Progenitor cell of endocrine pancreas (in vitro differentiated cells): ENCODE data around the gene ARHGAP20. TPM values are rescaled to one million over a fixed set of nuclear protein-coding genes. Genes with fewer than 3 reads are reported as not detected.
A peak's percentile ranks its signal among the peaks of the same experiment; 100 is the strongest.

Experiments
- DNase-seq: peaks from one replicate; pipeline ENCODE4 v3.0.0; 2021; ENCODE audit warnings: low spot score; ENCODE audit not compliant: unreplicated experiment
- H3K27ac Mint-ChIP-seq: 2 replicates; pipeline ENCODE4 v1.8.0; 2021; ENCODE audit warnings: mild to moderate bottlenecking, moderate library complexity, mixed read lengths
- H3K27me3 Mint-ChIP-seq: 2 replicates; pipeline ENCODE4 v1.8.0; 2021; ENCODE audit warnings: mixed read lengths
- H3K36me3 Mint-ChIP-seq: 2 replicates; pipeline ENCODE4 v1.8.0; 2022; ENCODE audit warnings: mixed read lengths; ENCODE audit not compliant: insufficient read depth
- H3K4me1 Mint-ChIP-seq: 2 replicates; pipeline ENCODE4 v1.8.0; 2021; ENCODE audit warnings: low read depth, mixed read lengths
- H3K4me3 Mint-ChIP-seq: 2 replicates; pipeline ENCODE4 v1.8.0; 2021; ENCODE audit warnings: low read depth, mild to moderate bottlenecking, moderate library complexity, mixed read lengths
- H3K9me3 Mint-ChIP-seq: 2 replicates; pipeline ENCODE4 v1.8.0; 2021; ENCODE audit warnings: low read depth, mixed read lengths
- total RNA-seq: library from RNA; stranded (reverse); gene quantifications from 2 replicates; pipeline ENCODE4 v1.2.1, GENCODE V29; 2021
- TF ChIP-seq, protein P1 (sequence below): fragments of 200-600 bp; sonication (generic); IDR thresholded peaks from one replicate; pipeline ENCODE4 v1.5.0; 2021; ENCODE audit warnings: antibody characterized with exemption, mild to moderate bottlenecking; ENCODE audit not compliant: unreplicated experiment

The ARHGAP20 gene
- total RNA-seq, 1 donor from 2014 or later, result 0.14 TPM

DNA sequence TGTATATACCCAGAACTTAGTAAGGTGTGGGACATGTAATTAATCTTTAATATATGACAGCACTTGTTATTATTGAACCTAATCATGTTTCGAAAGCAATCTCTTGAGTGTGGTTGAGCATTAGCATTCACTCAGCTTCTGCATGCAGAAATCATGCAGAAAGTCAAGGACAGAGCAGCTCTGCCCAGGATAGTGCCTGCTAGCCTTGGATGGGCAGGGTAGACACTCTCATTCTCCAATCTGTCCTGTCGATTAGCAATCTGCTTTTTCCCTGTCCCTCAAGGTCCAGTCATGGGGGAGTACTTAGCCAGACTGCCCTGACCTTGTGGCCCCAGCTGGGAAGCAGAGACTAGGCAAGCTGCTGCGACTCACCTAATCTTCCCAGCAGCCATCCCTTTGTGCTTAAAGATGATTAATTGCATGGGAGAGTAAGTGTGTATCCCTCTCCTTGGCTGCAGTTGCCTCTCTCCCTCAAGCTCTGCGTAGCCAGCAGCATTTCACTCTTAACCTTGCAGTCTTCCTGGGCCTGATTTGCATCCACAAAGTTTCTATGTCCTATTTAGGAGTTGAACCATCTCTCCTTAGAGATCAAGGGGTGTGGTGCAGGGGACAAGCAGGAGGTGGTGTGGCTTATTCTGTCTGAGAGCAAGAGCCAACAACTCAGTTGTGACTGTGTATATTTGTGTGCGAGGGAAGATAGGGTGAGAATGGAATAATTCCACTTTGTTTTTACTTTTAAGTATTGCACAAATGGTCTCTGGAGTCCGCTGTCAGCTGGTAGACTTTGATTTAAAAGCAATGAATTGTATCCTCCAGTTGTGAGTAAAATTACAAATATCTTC, 181.1 kb downstream of the ARHGAP20 start:
- DNase-seq, result no peak
- H3K27ac Mint-ChIP-seq, result no peak overlapping the region
- H3K9me3 Mint-ChIP-seq, result peaks cover 27% of the 10 kb centered on the region
- no peak overlapping the region for H3K4me3 Mint-ChIP-seq
- TF ChIP-seq, protein P1, sequence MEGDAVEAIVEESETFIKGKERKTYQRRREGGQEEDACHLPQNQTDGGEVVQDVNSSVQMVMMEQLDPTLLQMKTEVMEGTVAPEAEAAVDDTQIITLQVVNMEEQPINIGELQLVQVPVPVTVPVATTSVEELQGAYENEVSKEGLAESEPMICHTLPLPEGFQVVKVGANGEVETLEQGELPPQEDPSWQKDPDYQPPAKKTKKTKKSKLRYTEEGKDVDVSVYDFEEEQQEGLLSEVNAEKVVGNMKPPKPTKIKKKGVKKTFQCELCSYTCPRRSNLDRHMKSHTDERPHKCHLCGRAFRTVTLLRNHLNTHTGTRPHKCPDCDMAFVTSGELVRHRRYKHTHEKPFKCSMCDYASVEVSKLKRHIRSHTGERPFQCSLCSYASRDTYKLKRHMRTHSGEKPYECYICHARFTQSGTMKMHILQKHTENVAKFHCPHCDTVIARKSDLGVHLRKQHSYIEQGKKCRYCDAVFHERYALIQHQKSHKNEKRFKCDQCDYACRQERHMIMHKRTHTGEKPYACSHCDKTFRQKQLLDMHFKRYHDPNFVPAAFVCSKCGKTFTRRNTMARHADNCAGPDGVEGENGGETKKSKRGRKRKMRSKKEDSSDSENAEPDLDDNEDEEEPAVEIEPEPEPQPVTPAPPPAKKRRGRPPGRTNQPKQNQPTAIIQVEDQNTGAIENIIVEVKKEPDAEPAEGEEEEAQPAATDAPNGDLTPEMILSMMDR, result no peak
- H3K4me1 Mint-ChIP-seq, result no peaks in the 10 kb centered on the region
- no peaks in the 10 kb centered on the region for H3K27me3 Mint-ChIP-seq
- H3K36me3 Mint-ChIP-seq, result no peaks in the 10 kb centered on the region

DNA sequence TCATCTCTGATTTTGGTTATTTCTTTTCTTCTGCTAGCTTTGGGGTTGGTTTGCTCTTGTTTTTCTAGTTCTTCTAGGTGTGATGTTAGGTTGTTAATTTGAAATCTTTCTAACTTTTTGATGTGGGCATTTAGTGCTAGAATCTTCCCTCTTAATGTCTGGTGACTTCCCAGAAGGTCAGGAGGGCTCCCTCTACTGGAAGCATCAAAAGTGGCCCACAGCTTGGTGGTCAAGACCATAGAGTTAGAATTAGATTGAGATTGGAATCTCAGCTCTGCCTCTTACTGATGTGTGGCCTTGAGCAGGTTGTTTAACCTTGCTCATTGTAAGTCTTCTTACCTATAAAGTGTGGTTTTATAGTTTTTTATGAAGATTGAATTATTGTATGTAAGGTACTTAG, 183.2 kb downstream of the ARHGAP20 start:
- Mint-ChIP-seq H3K4me3 (no peak overlapping the region), H3K9me3 (peaks cover 27% of the 10 kb centered on the region), H3K27ac (no peak overlapping the region), H3K4me1 (no peaks in the 10 kb centered on the region), H3K36me3 (no peaks in the 10 kb centered on the region), H3K27me3 (no peaks in the 10 kb centered on the region)
- no peak for DNase-seq
- TF ChIP-seq, protein P1, result peak; percentile 12

DNA sequence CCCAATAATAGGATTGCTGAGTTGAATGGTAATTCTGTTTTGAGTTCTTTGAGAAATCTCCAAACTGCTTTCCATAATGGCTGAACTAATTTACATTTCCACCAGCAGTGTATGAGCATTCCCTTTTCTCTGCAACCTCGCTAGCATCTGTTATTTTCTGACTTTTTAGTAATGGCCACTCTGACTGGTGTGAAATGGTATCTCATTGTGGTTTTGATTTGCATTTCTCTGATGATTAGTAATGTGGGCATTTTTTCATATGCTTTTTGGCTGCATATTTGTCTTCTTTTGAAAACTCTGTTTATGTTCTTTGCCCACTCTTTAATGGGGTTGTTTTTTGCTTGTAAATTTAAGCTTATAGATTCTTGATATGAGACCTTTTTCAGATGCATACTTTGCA, 185.1 kb downstream of the ARHGAP20 start:
- no peak for DNase-seq
- no peaks in the 10 kb centered on the region for H3K4me1 Mint-ChIP-seq
- TF ChIP-seq, protein P1, result no peak
- no peak overlapping the region for H3K27ac Mint-ChIP-seq
- no peaks in the 10 kb centered on the region for H3K36me3 Mint-ChIP-seq
- no peaks in the 10 kb centered on the region for H3K27me3 Mint-ChIP-seq
- H3K4me3 Mint-ChIP-seq, result no peak overlapping the region
- H3K9me3 Mint-ChIP-seq, result peaks cover 20% of the 10 kb centered on the region
